ENCODE results near the gene SAA4. TPM values are rescaled to one million over a fixed set of nuclear protein-coding genes. Genes with fewer than 3 reads are reported as not detected.
"Not testable (repeated sequence)": the region's sequence is repeated elsewhere in the genome, so short reads cannot be mapped to it uniquely, and the experiment has no call there.

Gene SAA4
- total RNA-seq, 2 donors from 2014 or later, result not detected

DNA sequence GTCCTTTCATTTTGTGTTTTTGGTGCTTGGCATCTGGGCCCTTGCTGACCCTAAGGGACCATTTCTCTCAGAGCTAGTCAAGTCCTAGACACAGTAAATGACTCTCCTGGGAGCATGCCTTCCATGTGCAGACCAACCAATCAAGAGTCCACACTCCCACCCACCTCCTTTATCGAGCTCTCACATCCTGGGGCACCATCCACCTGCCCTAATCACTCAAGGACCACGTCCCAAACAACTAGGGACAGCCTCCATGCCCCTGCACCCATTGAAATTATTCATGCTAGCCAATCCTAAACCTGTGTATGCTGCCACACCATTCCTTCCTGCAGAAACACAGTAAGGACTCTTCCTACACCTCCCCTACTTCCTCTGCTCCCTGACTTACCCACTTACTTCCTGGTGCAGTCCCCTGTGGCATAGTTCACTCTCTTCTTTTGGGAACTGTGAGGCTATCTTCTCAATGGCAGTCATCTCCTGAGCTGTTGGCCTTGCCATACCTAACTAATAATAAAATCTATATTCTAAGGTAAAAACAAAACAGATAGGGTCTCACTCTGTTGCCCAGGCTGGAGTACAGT, 18.3 kb upstream of the SAA4 start:
- ATAC-seq (no peak), DNase-seq (ENCODE audit: low spot score in 2 of 2) (no peak)
- Mint-ChIP-seq H3K36me3 (no peaks in the 10 kb centered on the region), H3K27ac (no peak overlapping the region), H3K9me3 (no peaks in the 10 kb centered on the region)

DNA sequence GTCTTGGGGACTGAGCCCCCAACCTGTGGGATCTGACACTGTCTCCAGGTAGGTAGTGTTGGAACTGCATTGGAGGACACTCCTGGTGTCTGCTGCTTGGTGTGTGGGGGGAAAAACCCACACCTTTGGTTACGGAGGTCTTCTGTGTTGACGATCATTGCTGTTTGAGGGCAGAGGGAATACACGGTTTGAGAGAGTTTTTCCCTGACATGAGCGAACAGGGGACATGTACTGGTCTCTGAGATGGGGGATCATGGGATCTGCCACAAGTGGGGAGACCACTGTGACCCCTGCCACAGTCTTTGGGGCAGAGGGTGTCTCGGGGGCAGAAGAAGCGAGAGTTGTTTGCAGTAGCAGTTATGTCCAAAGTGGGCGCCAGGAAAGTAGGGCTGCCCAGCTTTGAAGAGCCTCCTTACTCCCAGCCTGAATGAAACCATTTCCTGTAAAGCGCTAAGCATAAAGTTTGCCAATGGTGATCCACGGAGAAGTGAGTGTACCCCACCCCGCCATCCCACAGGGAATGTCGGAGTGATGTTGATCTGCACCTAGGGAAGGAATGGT, 17.3 kb upstream of the SAA4 start:
- ATAC-seq, result no peak

DNA sequence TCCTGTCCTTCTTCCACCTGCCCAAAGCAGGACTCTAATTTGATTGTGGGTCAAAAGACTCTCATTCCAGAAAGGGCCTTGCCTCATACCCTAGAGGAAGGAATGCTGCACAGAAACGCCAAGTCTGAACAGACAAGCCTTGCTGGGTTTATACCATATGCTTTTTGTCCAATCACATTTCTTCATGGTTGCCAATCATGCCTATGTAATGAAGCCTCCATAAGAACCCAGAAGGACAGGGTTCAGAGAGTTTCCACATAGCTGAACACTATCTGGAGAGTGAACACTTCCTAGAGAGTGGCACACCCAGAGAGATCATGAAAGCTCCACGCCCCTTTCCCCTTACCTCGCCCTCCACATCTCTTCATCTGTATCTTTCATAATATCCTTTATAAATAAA, 16.6 kb upstream of the SAA4 start:
- Mint-ChIP-seq H3K27ac (no peak overlapping the region), H3K9me3 (no peaks in the 10 kb centered on the region), H3K36me3 (no peaks in the 10 kb centered on the region)
- ATAC-seq, result no peak
- DNase-seq (ENCODE audit: low spot score in 2 of 2), result no peak

More for the DNA sequence above, 17.3 kb upstream of the SAA4 start:
- Mint-ChIP-seq H3K27ac (no peak overlapping the region), H3K36me3 (no peaks in the 10 kb centered on the region), H3K9me3 (no peaks in the 10 kb centered on the region)
- no peak for DNase-seq (ENCODE audit: low spot score in 2 of 2)

DNA sequence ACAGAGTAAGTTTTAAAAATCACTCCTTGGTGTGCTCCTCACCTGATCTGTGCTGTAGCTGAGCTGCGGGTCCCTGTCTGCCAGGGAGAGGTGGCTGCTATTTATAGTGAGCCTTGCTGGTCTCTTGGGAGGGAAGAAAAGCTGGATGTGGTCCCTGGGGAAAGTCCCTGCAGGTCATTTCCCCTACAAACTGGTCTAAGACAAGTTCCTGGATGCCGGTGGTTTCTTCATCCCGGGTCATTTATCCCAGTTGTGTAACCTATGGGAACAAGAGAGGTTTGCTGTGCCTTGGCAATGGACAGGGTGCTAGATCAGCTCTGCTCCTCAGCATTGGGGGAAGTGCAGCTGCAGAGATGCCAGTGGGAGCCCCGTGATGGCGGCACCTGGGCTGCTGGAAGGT, 12.0 kb upstream of the SAA4 start, which contains the start of gene SAA2:
Gene SAA2 (minus strand): TSS at position 108 of the 400 bp plus-strand sequence. CDS start 657 bp downstream, outside the sequence.
- no peak for ATAC-seq
- Mint-ChIP-seq H3K27ac (no peak within 1 kb of the TSS), H3K36me3 (no peaks in the 10 kb centered on the region), H3K9me3 (no peaks in the 10 kb centered on the region)
- no peak for DNase-seq (ENCODE audit: low spot score in 2 of 2)

DNA sequence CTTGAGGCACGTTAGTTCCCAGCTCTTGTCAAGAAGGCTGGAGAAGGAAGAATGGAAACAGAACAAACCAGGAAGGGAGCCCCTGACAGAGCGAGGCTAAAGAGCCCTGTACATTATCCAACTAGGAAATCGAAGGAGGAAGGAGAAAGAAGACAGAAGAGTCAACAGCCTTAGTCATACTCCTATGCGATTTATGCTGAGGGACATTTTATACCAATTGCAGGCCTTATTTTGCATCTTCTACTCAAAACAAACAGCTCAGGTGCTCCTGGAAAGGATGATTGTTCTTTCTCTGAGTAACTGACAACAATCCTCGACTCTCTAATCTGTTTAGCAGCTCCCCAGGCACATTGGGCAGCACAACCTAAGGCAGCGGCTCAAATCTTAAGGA, 10.6 kb upstream of the SAA4 start:
- DNase-seq (ENCODE audit: low spot score in 2 of 2); H3K36me3 Mint-ChIP-seq; H3K9me3 Mint-ChIP-seq: not testable (repeated sequence)
- H3K27ac Mint-ChIP-seq, result peak overlapping the region; percentile 84 to 93
- ATAC-seq, result peak in 1 of 2 donors; percentile 50

DNA sequence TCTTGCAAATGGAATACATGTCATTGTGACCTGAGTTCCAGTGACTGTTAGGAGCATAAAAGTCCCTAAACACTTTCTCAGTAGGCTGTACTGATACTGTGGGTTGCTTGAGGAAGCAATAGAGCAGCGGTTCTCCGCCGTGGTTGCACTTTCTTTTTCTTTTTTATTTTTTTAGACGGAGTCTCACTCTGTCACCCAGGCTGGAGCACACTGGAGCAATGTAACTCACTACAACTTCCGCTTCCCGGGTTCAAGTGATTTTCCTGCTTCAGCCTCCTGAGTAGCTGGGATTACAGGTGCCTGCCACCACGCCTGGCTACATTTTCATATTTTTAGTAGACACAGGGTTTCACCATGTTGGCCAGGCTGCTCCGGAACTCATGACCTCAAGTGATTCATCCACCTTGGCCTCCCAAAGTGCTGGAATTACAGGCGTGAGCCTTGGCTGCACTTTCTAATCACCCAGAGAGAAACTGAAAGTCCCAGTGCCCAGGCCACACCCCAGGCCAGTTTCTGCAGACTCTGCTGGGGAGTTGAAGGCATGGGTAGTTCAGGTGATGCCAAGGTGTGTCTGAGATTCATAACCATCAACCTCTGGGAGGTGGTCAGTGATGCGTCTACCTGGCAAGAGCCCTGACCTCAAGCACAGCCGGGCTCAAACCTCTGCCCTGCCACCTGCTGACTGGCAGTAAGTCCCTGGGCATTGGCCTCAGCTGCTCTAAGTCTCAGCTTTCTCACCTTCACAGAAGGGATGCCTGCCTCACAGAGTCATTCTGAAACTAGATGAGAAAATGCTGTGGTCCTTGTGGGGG, 10.0 kb upstream of the SAA4 start:
- DNase-seq (ENCODE audit: low spot score in 2 of 2) (peak in 1 of 2 donors; percentile 20), ATAC-seq (peak; percentile 75 to 82)
- peak overlapping the region; percentile 84 to 93 for H3K27ac Mint-ChIP-seq
- not testable (repeated sequence) for H3K9me3 Mint-ChIP-seq, H3K36me3 Mint-ChIP-seq

DNA sequence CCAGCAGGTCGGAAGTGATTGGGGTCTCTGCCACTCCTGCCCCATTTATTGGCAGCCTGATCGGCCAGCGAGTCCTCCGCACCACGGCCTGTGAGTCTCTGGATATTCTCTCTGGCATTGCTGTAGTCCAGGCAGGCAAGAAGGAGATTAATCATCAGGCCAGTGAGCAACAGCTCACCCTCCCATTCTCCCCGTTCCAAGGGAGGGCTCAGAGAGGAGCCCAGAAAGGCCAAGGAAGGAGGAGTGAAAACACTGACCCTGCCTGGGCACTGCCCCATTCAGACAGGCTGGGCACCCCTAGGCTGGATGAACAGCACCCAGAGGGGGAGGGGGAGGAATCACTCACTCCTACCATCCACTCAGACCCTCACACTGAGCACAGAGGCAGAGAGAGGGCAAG, 8.8 kb upstream of the SAA4 start:
- Mint-ChIP-seq H3K27ac (peak overlapping the region in 1 of 2 donors; percentile 84), H3K36me3 (no peaks in the 10 kb centered on the region), H3K9me3 (no peaks in the 10 kb centered on the region)
- DNase-seq (ENCODE audit: low spot score in 2 of 2) (no peak), ATAC-seq (no peak)

DNA sequence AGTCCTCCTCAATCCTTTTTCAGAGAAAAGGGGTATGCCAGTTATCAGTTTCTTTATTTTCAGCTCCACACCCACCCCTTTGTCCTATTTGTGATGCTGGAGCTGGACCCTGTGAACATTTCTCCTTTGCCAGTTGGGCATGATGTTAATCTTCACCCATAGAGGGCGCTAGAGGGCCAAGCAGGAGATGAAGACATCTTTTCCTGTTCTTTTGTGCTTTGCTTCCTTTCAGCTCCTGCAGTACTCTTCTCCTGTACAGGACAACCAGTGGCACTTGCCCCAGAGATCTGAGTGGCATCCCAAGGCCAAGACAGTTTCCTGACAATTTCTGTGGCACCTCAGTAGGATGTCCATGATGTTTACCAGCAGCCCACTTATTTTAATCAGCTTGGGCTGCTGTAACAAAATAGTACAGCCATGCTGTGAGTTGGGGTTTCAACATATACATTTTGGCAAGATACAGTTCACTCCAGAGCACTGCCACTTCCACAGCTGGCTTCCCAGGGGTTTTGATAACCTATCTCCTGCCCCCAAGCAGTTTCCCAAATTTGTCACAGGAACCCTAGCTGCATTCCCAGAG, 7.3 kb upstream of the SAA4 start:
- no peaks in the 10 kb centered on the region for H3K9me3 Mint-ChIP-seq
- no peaks in the 10 kb centered on the region for H3K36me3 Mint-ChIP-seq
- ATAC-seq (peak; percentile 30 to 36), DNase-seq (ENCODE audit: low spot score in 2 of 2) (peak in 1 of 2 donors; percentile 81)
- H3K27ac Mint-ChIP-seq, result peak overlapping the region in 1 of 2 donors; percentile 63

DNA sequence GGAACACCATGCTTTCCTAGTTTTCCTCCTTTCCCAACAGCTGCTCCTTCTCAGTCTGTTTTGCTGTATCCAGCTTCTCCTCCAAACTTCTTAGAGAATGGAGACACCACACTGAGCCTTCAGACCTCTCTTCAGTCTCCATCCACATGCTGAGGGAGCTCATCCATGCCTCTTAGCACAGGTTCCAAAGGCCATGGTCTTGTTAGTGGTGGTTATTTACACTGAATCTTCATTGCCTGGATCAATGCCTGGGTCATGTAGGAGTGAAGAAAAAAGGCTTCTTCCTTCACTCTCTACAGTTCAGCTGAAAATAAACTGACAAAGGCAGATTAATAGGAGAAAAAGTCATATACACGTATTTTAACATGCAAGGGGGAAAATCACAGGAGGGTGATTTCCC, 3.1 kb upstream of the SAA4 start:
- ATAC-seq (no peak), DNase-seq (ENCODE audit: low spot score in 2 of 2) (no peak)
- H3K9me3 Mint-ChIP-seq, result no peaks in the 10 kb centered on the region
- no peak overlapping the region for H3K27ac Mint-ChIP-seq
- no peaks in the 10 kb centered on the region for H3K36me3 Mint-ChIP-seq

DNA sequence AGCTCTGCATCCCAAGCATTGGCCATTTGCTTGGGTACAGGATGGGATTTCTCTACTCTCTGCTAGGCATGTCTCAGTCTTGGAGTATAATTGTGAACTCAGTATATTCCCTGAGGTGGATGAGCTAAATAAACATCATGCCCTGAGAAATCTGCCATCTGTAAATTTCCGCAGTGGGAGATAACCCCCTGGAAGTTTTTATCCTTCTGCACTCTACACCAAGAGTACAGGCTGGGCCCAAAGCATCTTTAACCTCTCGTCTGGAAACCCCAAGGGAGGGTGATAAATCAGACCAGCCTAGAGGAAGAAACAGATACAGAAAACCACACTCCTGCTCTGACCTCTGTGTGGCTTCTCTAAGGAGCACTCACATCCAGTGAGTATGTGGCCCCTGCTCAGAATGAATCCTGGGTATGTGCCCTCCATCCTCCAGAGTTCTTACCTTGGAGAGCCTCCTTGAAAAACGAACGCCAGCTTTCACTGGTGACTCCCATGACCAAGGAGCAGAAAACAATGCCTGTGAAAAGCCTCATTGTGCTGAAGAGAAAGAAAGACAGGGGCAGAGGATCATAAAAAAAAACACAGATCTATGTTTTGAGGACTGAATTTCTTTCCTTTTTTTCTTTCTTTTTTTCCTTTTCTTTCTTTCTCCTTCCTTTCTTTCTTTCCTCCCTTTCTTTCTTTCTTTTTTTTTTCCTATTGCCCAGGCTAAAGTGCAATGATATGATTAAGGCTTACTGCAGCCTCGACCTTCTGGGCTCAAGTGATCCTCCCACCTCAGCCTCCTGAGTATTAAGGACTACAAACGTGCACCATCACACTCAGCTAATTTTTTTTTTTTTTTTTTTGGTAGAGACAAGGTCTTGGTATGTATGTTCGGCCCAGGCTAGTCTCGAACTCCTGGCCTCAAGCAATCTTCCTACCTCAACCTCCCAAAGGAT, 938 bp downstream of the SAA4 start:
- Mint-ChIP-seq H3K9me3 (no peaks in the 10 kb centered on the region), H3K36me3 (no peaks in the 10 kb centered on the region), H3K27ac (no peak overlapping the region)
- no peak for DNase-seq (ENCODE audit: low spot score in 2 of 2)
- no peak for ATAC-seq

DNA sequence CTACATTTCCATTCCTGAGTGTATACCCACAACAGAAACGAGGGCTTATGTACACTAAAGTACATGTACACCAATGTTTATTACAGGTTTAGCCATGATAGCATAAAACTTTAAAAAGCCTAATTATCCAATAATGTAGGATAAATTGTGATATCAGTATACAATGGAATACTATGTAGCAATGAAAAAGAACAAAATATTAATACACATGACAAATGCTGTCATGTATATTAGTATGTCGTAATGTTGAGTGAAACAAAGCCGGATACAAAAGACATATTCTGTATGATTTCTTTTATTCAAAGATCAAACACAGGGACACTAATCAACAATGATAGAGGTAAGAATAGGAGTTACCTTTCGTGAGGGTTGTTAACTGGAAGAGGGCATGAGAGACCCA, 2.7 kb downstream of the SAA4 start:
- Mint-ChIP-seq H3K36me3 (no peaks in the 10 kb centered on the region), H3K27ac (no peak overlapping the region), H3K9me3 (no peaks in the 10 kb centered on the region)
- ATAC-seq (no peak), DNase-seq (ENCODE audit: low spot score in 2 of 2) (no peak)

DNA sequence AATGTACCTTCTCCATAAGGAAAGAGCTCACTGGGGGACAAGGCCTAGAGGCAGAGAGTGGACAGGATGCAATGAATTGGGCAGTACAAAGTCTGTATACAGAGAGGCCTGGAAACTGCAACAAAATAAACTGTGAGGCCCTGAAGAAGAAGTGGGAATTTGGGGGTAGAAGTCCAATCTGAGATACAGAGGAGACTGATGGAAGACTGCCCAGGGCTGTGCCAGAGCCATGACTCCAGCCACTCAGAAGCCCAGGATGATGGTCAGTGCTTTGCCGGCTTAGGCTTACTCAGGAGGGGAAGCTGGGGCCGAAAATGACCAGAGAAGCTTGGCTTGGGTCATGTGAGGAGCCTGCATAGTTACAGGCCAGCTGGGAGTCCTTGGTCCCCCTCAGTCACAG, 5.7 kb downstream of the SAA4 start:
- Mint-ChIP-seq H3K36me3 (no peaks in the 10 kb centered on the region), H3K27ac (no peak overlapping the region), H3K9me3 (no peaks in the 10 kb centered on the region)
- ATAC-seq (no peak), DNase-seq (ENCODE audit: low spot score in 2 of 2) (no peak)

DNA sequence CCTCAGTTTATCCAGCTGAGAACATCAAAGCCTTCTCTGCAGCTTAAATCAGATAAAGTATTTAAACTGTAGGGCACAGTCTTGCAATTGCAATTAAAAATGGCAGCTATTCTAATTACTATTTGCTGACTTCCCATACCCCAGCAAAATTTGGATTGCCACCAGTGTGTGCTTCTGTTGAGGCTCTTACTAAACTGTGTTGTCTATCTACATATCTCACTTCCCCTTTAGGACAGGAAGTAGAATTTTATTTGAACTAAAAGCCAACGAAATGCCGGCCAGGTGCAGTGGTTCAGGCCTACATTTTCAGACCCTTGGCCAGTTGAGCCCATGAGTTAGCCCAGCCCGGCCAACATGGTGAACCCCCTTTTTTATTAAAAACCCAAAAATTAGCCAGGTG, 7.1 kb downstream of the SAA4 start:
- ATAC-seq (no peak), DNase-seq (ENCODE audit: low spot score in 2 of 2) (no peak)
- Mint-ChIP-seq H3K27ac (no peak overlapping the region), H3K36me3 (no peaks in the 10 kb centered on the region), H3K9me3 (no peaks in the 10 kb centered on the region)

DNA sequence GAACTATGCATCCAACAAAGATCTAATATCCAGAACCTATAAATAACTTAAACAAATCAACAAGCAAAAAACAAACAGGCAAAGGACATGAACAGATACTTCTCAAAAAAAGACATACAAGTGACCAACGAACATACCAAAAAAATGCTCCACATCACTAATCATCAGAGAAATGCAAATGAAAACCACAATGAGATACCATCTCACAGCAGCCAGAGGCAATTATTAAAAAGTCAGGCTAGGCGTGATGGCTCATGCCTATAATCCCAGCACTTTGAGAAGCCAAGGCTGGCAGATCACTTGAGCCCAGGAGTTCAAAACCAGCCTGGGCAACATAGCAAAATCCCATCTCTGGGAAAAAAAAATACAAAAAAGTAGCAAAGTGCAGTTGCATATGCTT, 10.7 kb downstream of the SAA4 start:
- DNase-seq (ENCODE audit: low spot score in 2 of 2) (no peak), ATAC-seq (no peak)
- Mint-ChIP-seq H3K27ac (no peak overlapping the region), H3K36me3 (no peaks in the 10 kb centered on the region), H3K9me3 (no peaks in the 10 kb centered on the region)

DNA sequence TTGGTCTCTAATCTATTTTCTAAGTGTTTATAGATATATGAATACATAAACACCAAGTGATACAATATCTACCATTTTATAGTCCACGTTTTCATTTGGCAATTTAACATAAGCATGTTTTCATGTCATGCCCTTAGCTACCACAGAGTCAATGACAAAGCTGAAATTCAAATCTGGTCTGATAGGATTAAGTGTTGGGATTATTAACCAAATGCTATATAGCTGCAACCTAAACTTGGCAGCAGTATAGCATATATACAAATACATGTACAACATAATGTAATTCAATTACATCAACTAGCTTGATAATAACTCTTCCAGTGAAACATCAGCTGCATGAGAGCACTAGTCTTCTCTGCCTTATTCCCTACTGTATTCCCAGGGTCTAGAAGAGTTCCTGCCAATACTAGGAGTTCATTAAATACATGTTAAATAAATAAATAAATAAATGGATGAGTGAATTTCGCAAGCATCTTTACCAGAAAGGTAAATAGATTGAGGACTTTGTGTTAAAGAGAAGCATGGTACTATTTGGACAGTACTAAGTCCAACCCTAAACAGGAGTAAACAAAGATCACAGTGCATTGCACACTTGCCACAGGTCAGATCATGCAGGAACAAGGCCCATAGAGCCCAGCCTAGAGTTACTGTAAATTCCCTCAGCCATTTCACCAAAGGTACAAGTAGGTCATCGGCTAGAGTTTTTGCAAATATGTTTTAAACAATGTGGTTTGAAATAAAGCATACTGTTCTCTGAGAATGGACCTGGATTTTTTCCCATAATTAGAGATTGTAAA, 12.8 kb downstream of the SAA4 start:
- no peak for ATAC-seq
- DNase-seq (ENCODE audit: low spot score in 2 of 2), result no peak
- Mint-ChIP-seq H3K27ac (no peak overlapping the region), H3K9me3 (no peaks in the 10 kb centered on the region), H3K36me3 (no peaks in the 10 kb centered on the region)
